Measurements from ENCODE around the gene WDFY4.

WDFY4 gene

GRCh38 chr10:48697091-48697490, 12.4 kb downstream of the WDFY4 start:
- no peaks in the 10 kb centered on the region for H3K27me3 ChIP-seq (ENCODE audit: insufficient read depth, low read depth)
- H3K36me3 ChIP-seq (ENCODE audit: insufficient read depth), result no peaks in the 10 kb centered on the region
- TF ChIP-seq CTCF (conservative IDR thresholded peaks at IDR 0.05; ENCODE audit: low read depth, low read length), result no peak
- no peak overlapping the region for H3K4me2 ChIP-seq
- no peak overlapping the region for H3K27ac ChIP-seq
- H4K20me1 ChIP-seq (ENCODE audit: insufficient read depth), result no peaks in the 10 kb centered on the region
- H3K79me2 ChIP-seq (ENCODE audit: insufficient read depth, low read depth), result no peaks in the 10 kb centered on the region
- no peak overlapping the region for H3K4me3 ChIP-seq (IDR thresholded peaks at IDR 0.05; ENCODE audit: insufficient read depth, low read depth, low read length)
- H2AFZ ChIP-seq (ENCODE audit: low read depth), result no peak overlapping the region
- no peaks in the 10 kb centered on the region for H3K4me1 ChIP-seq (ENCODE audit: low read depth, poor library complexity, severe bottlenecking)
- H3K9ac ChIP-seq, result no peak overlapping the region

GRCh38 chr10:48697821-48698764, 13.4 kb downstream of the WDFY4 start:
- Histone ChIP-seq H3K4me1 (ENCODE audit: low read depth, poor library complexity, severe bottlenecking) (no peaks in the 10 kb centered on the region), H2AFZ (ENCODE audit: low read depth) (no peak overlapping the region), H3K9ac (no peak overlapping the region), H3K79me2 (ENCODE audit: insufficient read depth, low read depth) (no peaks in the 10 kb centered on the region), H3K27me3 (ENCODE audit: insufficient read depth, low read depth) (no peaks in the 10 kb centered on the region), H3K27ac (no peak overlapping the region), H3K4me2 (no peak overlapping the region), H3K4me3 (IDR thresholded peaks at IDR 0.05; ENCODE audit: insufficient read depth, low read depth, low read length) (no peak overlapping the region), H3K36me3 (ENCODE audit: insufficient read depth) (no peaks in the 10 kb centered on the region), H4K20me1 (ENCODE audit: insufficient read depth) (no peaks in the 10 kb centered on the region)
- TF ChIP-seq CTCF (conservative IDR thresholded peaks at IDR 0.05; ENCODE audit: low read depth, low read length), result no peak

- no peak overlapping the region for H3K9ac ChIP-seq
- H3K27me3 ChIP-seq (ENCODE audit: insufficient read depth, low read depth), result no peaks in the 10 kb centered on the region
- H3K79me2 ChIP-seq (ENCODE audit: insufficient read depth, low read depth), result no peaks in the 10 kb centered on the region
- H3K4me2 ChIP-seq, result no peak overlapping the region
- H3K4me3 ChIP-seq (IDR thresholded peaks at IDR 0.05; ENCODE audit: insufficient read depth, low read depth, low read length), result no peak overlapping the region
- H3K27ac ChIP-seq, result no peak overlapping the region
- no peak overlapping the region for H2AFZ ChIP-seq (ENCODE audit: low read depth)
- no peaks in the 10 kb centered on the region for H3K36me3 ChIP-seq (ENCODE audit: insufficient read depth)
- no peak for TF ChIP-seq CTCF (conservative IDR thresholded peaks at IDR 0.05; ENCODE audit: low read depth, low read length)
- no peaks in the 10 kb centered on the region for H4K20me1 ChIP-seq (ENCODE audit: insufficient read depth)
- no peaks in the 10 kb centered on the region for H3K4me1 ChIP-seq (ENCODE audit: low read depth, poor library complexity, severe bottlenecking)
These were observed 14.4 kb downstream of the WDFY4 start for GRCh38 chr10:48699011-48699627.

- no peaks in the 10 kb centered on the region for H3K79me2 ChIP-seq (ENCODE audit: insufficient read depth, low read depth)
- no peaks in the 10 kb centered on the region for H3K27me3 ChIP-seq (ENCODE audit: insufficient read depth, low read depth)
- H3K27ac ChIP-seq, result no peak overlapping the region
- H3K9ac ChIP-seq, result no peak overlapping the region
- no peak overlapping the region for H3K4me3 ChIP-seq (IDR thresholded peaks at IDR 0.05; ENCODE audit: insufficient read depth, low read depth, low read length)
- H3K4me2 ChIP-seq, result no peak overlapping the region
- H3K36me3 ChIP-seq (ENCODE audit: insufficient read depth), result no peaks in the 10 kb centered on the region
- H2AFZ ChIP-seq (ENCODE audit: low read depth), result no peak overlapping the region
- H4K20me1 ChIP-seq (ENCODE audit: insufficient read depth), result no peaks in the 10 kb centered on the region
- H3K4me1 ChIP-seq (ENCODE audit: low read depth, poor library complexity, severe bottlenecking), result no peaks in the 10 kb centered on the region
- TF ChIP-seq CTCF (conservative IDR thresholded peaks at IDR 0.05; ENCODE audit: low read depth, low read length), result no peak
These were observed 15.4 kb downstream of the WDFY4 start for GRCh38 chr10:48700071-48700470.

All from KMS-11 (cell line).